ENCODE data around the gene HEATR5A.

Gene HEATR5A

DNA sequence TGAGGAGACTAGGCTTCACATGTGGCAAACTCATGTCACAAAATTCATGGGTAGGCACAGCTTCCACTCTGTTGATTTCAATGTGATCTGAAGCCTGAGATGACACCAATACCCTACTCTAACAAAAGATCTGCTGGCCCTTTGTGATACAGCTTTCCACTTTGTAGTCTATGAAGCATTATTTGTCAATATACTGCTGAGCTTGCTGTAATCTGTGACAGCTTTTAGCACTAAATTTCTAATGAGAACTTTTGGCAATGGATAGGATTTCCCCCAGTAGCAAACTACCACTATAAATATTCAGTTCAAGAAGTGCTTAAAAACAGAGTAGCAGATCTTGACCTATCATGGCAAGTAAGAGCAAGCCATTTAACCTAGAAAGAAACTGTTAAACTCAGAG lies 5.6 kb upstream of the HEATR5A start:
- DNase-seq = no peak

DNA sequence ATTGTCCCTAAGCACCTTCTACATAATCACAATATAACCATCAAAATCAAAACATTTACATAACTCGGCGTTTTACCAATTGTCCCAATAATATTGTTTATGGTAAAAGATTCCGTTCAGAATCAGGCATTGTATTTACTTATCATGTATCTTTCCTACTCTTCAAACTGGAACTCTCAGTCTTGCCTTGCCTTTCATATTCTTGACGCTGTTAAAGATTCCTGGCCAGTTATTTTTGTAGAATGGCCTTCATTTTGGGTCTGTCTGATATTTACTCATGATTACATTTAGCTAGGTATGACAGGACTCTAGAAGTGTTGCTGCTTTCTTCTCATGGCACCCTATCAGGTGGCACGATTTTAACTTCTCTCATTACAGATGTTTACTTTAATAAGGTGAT lies 850 bp upstream of the HEATR5A start:
- no peak for DNase-seq

DNA sequence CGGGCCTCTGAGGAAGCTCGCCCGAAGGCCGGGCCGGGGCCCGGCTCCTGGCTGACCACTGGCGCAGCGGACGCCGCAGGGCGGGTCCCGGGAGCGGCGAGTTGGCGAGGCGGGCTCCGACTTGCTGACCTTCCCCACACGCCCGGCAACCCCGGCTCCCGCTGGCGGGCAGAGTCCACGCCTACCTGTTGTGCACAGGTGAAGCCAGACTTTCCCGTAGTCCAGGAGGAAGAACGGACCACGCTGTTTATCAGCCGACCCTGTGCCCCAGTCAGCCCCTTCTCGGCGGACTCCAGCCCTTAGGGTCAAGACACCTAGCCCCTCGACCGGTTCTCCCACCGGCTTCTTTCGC lies 407 bp downstream of the HEATR5A start:
- DNase-seq = peak; percentile 14

DNA sequence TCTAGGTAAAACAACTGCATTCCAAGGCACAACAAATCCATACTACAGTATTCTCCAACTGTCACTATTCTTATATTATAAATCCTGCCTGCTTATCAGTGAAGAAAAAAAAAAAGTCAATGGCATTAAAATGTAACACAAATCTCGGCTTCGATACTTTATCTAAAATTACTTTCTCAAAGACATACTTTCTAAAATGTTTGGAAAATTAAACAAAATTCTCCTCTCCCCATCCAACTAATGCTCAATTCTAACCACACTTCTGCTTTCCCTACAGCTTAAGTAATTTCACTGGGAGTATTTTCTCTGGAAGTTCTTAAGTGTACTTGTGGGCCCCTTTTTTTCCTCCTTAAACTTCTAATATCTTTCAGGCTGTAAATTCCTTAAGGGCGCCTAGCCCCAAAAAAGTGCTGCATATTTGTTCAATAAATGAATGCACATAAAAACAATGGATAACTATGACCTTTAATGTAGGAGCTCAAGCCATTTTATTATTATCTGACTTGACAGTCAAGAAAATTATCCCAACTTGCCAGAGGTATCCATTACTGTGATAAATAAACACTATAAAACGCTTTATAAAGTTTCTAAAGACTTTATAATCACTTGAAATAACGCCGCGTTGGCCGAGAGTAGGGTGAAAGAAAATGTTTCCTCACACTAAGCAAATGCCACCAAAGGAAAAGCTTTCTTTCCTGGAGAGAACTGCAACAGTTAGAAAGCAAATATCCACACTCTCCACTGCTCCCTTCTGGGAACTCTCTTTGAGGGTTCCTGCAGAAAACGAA lies 977 bp downstream of the HEATR5A start:
- DNase-seq = no peak

DNA sequence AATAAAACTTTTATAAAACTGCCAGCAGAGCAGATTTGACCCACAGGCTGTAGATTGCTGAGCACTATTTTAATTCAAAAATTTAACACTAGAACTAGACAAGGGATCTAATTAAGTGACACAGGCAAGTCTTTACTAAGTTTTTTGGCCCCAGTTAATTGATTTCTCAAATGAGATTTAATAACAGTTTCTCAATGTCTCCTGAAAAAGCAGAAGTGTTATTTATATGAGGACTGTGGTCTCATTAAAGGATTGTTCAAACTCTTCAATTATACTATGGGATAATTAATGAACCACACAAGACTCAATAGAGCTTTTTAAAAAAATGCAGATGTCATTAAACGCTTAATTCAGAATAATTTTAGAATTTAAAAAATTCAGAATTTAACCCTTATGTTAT lies 1.9 kb downstream of the HEATR5A start:
- no peak for DNase-seq

DNA sequence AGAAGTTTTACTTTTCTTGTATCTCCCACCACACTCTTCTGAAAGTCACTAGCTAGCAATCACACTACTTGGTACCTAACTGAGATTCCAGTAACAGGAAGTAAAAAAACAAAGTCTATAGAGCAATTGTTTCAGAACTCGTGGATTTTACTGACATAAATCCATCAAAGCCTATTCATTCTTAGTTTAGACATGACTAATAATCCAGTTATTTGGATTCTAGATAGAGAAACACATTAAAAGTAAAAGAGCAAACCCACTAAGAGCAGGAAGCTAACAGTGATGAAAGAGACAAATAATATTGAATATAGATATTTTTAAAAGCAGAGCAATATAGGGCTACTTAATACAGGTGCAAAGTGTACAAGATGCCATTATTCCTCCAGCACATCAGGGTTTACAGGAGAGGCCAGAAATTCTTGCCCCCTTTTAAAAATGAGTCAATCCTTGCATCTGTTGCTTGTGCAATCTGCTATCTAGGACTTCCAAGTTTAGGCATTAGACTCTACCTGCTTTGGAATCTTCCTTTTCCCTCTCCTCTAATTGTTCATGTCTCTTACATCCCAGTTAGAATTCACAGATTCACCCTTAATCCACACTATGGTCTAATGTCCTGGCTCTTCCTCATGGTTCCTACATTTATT lies 6.0 kb downstream of the HEATR5A start:
- no peak for DNase-seq

DNA sequence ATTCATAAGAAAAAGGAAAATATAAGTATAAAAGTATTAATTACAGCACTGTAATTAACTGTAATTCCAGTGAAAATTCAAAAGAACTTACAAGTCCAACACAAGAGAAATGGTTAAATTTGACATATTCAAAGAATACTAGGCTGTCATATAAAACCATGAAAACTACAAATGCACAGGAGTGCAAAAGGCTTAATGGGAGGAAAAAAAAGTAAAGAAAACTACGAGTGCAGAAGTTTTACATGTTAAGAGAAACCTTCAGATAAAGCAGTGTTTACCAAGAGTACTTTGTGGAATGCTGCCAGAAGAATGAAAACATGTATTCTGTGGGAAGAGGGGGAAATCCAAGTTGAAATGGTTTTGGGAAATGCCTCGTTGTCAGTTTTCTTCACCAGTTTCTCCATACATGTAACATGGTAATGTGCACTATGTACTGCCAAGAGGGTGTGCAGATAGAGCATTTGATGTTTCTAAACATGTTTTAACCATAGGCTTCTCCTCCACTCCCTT lies 9.1 kb downstream of the HEATR5A start:
- DNase-seq = no peak

DNA sequence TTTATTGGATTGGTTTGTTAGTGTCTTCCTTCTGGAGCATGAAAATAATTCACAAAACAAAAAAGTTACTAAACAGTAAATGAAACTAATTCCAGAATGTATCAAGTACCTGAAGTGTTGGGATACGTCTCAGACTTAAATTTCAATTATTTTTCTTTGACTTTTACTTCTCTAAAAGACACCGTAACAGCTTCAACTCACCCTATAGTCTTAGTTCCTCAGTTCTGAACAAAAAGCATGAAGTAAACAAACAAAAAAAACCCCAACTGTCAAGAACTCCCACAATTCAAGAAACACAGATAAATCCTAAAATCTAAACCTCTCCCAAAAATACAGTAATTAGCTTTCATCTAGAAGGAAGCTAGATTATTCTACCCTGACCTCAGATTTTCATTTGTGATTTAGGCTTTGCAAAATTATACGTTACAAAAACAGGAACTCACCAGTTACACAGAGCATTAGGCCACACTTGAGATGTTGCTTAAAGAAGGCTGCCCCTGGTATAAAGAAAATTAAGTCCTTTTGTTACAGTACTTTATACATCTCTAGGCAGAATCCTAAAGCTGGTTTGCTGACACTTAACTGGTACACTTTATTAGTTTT lies 10.2 kb downstream of the HEATR5A start:
- DNase-seq = no peak

DNA sequence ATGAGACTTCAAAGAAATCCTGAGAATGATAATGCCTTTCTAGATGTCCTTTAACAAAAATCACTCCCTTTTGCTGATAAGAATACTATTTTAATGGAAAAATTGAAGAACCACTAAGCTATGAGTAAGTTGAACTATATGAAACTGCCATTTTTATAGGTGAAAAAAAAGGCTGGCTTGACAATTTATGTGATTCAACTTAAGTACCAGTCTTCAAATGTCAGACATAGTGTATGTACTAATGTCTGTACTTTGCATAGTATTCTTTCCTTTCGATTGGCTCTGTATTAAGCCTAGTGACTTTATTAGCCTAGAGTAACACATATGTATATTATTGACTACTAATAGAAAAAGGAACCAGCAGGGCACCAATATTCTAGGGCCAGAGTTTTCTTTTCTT lies 11.9 kb downstream of the HEATR5A start:
- no peak for DNase-seq

DNA sequence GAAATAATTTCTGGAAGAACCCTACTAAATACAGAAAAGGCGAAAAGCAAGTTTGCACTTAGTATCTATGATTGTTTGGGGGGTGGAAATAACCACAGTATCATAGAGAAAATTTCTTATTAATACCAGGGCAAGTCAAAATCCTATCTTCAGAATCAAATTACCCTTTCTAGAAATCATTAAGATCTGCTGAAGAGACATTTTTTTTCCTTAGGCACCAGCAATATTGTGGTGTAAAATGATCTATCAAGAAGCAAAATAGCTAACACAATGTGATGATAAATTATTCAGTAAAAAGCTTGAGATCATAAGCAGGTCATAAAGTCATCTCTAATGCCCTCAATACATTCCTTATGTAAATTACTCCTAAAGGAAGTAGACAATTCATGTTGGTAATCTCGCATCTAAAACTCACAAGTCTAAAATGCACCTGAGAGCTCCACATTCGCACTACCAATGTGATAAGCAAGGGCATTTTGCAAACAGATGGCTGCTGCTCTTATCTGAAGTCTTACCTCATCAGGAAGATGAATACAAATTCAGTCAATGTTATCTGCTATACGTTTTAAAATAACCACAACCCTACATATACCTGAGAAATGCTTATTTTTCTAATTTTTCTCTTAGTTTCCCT lies 14.6 kb downstream of the HEATR5A start:
- no peak for DNase-seq

DNA sequence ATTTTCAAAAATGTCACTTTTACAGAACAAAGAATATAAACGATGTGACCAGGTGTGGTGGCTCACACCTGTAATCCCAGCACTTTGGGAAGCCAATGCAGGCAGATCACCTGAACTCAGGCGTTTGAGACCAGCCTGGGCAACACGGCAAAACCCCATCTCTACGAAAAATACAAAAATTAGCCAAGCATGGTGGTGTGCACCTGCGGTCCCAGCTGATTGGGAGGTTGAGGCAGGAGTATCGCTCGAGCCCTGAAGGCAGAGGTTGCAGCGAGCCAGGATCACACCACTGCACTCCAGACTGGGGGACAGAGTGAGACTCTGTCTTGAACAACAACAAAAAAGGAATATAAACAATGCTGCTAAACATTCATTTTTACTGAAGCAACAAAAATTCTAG lies 15.2 kb downstream of the HEATR5A start:
- no peak for DNase-seq

DNA sequence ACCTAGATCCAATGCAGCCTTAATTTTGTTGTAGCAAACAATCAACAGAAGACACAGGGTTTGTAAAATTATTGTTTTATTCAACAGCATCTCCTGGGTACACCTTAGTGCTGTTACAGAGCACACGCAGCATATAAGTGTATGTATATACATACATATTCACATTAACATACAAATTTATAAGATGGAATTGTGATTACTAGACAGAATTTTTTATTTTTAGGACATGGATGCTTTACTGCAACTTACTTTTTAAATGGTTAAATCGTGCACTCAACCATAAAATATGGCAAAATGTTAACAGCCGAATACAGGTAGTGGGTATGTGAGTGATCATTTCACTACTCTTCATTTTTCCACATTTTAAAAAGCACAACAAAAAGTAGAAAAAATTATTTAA lies 16.6 kb downstream of the HEATR5A start:
- DNase-seq = no peak

DNA sequence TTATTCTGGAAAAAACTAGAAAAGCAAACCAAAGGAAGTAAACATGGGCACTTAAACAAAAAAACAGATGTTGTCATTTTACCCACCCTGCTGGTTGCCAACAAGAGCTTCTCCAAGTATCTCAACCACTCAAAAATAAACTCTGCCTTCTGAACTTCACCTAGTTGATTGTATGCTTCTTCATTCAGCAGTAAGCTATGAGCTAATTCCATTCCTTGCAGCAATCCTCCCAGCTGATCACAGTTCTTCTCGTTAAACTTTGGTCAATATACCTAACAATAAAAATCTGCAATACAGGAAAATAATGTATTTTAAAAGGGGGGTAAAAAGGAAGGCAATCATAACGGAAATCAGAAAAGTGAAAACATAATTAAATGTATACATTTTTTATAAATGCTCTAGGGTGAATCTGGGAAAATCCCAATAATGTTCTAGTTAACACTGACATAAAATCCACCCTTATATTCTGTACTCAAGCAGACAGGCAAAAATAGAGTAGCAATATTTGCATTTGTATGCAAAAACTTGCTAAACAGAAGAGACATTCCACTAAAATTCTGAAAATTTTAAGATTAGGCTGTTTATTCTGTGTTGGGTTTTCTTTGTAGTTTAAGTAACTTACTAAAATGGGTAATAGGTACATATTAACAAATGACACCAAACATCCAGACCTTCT lies 17.4 kb downstream of the HEATR5A start:
- no peak for DNase-seq

DNA sequence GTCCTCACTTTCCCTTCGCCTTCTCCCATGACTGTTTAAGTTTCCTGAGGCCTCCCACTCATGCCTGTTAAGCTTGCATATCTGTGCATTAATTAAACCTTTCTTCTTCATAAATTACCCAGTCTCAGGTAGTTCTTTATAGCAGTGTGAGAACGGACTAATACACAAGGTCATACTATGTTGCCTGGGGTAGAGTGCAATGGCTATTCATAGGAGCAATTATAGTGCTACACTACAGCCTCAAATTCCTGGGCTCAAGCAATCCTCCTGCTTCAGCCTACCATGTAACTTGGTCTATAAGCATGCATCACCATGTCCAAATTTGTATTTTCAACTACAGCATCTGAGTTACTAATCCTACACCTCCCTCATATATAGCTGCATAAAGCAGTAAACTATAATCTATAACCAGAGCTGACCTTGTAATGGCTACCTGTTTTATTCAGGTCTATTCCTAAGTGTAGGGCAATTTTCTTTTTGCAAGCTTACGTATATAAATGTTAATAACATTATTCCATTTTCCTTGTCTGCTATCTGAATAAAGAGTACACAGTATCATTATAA lies 18.9 kb downstream of the HEATR5A start:
- DNase-seq = no peak

DNA sequence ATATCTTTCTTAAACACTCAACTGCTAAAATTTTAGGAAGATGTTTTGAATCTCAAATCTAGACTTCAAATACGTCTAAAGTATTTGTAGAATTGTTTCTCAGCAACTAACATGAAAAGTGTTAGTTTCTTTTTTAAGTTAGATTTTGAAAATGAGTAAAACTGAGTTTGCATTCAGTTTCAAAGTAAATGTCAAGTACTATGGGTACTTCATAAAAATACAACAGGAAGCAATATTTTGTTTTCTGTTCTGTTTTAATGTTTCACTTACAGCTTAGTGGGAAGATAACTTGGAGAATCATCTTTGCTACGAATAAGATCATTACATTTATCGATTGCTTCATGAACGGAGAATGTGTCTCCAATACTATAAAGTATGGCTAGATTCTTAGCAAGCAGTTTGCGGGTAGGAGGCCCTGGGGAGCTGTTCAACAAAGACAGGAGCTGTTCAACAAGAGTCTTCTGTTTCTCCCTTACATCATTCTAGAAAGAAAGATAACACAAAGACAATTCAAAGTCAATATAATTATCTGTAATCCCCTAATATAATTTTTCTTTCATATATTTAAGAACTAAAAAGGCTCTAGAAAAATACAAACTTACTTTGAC lies 20.2 kb downstream of the HEATR5A start:
- DNase-seq = no peak

DNA sequence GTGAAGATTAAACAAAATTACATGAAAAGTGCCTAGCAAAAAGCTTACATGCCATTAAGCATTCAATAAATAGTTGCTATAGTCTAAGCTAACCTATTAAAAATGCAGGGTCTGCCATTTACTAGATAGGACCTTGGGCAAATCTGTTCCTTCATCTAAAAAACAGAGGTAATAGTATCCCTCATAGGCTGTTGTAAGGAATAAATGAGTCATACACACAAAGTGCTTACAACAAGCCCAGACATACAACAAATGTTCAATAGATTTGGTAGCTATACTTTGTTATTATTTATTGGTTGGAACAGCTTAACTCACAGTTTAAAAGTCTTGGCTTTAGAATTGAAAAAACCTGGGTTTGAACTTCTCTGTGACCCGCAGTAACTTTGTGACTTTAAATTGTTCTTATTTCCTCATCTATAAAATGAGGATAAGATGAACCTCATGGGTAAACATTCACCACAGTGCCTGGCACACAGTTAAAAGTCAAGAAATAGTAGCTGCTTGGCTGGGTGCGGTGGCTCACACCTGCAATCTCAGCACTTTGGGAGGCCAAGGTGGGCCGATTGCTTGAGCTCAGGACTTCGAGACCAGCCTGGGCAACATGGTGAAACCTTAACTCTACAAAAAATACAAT lies 24.7 kb downstream of the HEATR5A start:
- no peak for DNase-seq

DNA sequence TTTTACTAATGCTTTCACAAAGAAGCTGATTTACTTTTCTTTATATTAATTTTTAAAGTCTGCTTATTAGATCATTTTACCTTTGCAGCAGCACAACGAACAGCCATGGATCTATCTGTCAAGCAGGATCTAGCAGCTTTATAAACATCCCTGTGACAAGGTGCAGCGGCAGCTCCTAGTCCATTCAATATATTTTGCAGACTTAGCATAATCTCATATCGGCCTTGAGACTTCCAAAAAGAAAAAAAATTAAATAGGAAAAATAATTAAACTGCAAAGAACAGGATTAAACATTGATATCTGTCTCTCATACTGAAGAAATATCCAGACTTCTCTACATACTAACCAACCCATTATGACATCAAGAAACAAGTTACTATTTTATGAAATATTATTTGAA lies 25.2 kb downstream of the HEATR5A start:
- DNase-seq = no peak

DNA sequence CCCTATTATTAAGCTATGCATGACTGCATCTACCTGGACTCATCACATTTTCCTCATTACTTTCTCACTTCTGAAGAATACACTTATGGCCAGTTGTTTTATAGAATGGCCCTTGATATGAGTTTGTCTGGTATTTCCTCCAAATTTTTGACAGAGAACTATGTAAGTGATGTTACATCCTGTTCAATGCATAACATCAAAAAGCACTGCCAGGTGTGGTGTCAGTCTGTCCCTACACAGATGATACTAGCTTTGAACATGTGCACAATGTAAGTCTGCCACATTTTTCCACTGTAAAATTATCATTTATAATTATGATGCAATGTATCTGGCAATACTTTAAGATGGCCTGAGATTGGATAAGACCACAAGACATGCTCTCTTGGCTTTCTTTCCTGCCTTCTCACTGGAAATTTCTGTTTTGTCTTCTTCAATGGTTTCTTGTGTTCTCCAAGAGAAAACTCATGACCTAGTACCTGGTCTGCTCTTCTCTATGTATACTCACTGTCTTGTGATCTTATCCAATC lies 28.3 kb downstream of the HEATR5A start:
- DNase-seq = no peak

DNA sequence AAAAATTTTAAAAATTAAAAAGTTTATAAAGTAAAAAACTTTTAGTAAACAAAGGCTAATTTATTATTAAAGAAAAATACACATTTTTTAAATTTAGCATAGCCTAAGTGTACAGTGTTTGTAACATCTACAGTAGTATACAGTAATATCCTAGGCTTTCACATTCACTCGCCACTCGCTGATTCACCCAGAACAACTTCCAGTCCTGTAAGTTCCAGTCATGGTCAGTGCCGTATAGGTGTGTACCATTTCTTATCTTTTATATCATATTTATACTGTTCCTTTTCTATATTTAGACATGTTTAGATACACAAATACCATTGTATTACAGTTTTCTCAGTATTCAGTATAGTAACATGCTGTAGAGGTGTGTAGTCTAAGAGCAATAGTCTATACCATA lies 28.9 kb downstream of the HEATR5A start:
- no peak for DNase-seq

DNA sequence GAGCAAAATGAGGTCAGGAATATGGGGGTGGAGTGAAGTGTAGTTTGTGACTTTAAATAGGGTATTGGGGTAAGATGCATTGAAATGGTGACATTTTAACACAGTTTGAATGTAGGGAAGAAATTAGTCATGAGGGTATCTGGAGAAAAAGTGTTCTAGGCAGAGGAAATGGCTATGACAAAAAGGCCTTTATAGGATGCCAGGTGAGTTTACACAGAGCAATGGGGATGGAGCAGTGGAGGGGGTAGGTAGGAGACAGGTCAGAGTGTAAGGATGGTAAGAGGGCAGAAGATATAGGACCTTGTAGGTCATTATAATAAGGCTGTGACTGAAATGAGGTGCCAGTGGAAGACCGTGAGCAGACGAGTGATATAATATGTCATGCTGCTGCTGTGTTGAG lies 30.4 kb downstream of the HEATR5A start:
- no peak for DNase-seq

DNA sequence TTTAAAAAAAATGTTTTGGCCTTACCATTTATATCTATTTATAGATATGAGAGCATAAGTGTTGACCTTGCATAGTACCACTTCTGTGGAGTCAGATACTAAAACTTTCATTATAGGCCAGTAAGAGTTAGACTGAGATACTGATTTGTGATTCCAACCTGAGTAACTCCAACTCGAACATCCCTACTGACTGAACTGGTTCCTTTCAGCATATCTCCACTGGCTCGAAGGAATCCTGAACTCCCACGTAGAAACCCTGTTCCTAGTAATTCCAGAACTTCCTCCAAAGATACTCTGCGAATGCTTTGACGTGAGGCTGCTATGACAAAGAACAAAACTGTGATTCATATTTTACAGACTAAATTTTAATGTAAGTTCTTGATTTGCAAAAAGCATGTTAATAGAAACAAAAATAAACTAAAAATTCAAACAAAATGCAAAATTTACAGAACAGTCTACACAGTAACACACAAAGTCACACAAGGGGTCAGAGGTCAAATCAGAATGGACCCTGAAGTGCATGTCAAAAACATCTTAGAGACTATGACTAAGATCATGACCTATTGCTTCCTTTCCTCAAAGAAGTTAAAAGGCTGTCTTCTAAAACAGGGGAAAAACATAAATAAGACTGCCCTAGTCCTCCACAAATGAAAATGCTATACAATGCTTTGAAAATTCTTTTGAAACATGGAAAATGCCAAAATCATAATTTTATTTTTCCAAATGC lies 31.5 kb downstream of the HEATR5A start:
- no peak for DNase-seq
